NB4 (cell line): ENCODE measurements around the gene ERGIC1.

Source experiments
- CTCF ChIP-seq: IDR thresholded peaks from one replicate; pipeline ENCODE4 v1.5.1; 2012; ENCODE audit warnings: low read depth, low read length
- MAX ChIP-seq: IDR thresholded peaks from 2 replicates; pipeline ENCODE4 v1.6.1; 2011; ENCODE audit warnings: low read depth, low read length
- MYC ChIP-seq: IDR thresholded peaks from 2 replicates; pipeline ENCODE4 v1.6.1; 2011; ENCODE audit warnings: low read depth, low read length
- POLR2A ChIP-seq: IDR thresholded peaks from 2 replicates; pipeline ENCODE4 v1.6.1; 2011; ENCODE audit warnings: mild to moderate bottlenecking; ENCODE audit not compliant: insufficient read length; ENCODE audit errors: extremely low read depth

GRCh38 chr5:172904312-172904642 lies 70.2 kb downstream of the ERGIC1 start:
- TF ChIP-seq CTCF, result no peak
- no peak for TF ChIP-seq MAX
- TF ChIP-seq POLR2A, result no peak
- no peak for TF ChIP-seq MYC
